ENCODE measurements around the gene CHST13. TPM values are rescaled to one million over a fixed set of nuclear protein-coding genes. Genes with fewer than 3 reads are reported as not detected.
"Not testable (repeated sequence)": the region's sequence is repeated elsewhere in the genome, so short reads cannot be mapped to it uniquely, and the experiment has no call there.

The CHST13 gene
- total RNA-seq, 2 donors from 2014 or later = 0.22 to 1.6 TPM

DNA sequence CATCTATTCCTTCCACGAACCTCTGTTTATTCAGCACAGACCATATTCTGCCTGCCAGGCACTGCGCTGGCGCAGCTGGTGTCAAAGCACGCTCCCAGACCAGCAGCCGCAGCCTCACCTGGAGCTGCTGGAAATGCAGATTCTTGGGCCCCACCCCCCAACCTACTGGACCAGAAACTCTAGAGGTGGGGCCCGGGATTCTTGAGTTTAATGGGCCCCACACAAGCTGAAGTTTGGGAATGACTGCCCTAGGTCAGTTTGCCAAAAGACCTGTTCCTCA is 7.0 kb downstream of the CHST13 start:
- Histone ChIP-seq H3K9ac (ENCODE audit: low read depth in 2 of 2, low read length in 2 of 2) (no peak overlapping the region), H3K27me3 (no peaks in the 10 kb centered on the region), H3K4me1 (no peaks in the 10 kb centered on the region), H3K4me3 (no peak overlapping the region), H3K9me3 (no peaks in the 10 kb centered on the region), H3K36me3 (no peaks in the 10 kb centered on the region), H3K27ac (no peak overlapping the region)
- DNase-seq = no peak
- intact Hi-C loops (cut with DNase I) = no loop called here
- TF ChIP-seq, protein P1, sequence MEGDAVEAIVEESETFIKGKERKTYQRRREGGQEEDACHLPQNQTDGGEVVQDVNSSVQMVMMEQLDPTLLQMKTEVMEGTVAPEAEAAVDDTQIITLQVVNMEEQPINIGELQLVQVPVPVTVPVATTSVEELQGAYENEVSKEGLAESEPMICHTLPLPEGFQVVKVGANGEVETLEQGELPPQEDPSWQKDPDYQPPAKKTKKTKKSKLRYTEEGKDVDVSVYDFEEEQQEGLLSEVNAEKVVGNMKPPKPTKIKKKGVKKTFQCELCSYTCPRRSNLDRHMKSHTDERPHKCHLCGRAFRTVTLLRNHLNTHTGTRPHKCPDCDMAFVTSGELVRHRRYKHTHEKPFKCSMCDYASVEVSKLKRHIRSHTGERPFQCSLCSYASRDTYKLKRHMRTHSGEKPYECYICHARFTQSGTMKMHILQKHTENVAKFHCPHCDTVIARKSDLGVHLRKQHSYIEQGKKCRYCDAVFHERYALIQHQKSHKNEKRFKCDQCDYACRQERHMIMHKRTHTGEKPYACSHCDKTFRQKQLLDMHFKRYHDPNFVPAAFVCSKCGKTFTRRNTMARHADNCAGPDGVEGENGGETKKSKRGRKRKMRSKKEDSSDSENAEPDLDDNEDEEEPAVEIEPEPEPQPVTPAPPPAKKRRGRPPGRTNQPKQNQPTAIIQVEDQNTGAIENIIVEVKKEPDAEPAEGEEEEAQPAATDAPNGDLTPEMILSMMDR (IDR thresholded peaks at IDR 0.05) = no peak

DNA sequence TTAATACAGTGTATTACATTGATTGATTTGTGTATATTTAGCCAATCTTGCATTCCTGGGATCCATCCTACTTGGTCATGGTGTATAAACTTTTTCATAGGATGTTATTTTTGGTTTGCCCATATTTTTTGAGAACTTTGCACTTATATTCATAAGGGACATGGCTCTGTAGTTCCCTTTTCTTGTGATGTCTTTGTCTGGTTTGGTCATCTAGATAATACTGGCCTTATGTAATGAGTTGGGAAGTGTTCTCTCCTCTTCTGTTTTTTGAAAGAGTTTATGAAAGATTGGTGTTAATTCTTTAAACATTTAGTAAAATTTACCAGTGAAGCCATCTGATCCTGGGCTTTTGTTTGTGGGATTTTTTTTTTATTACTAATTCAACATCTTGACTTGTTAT is 9.6 kb downstream of the CHST13 start:
- no peak for DNase-seq
- H3K36me3 ChIP-seq = no peaks in the 10 kb centered on the region
- H3K4me3 ChIP-seq = no peak overlapping the region
- no peak overlapping the region for H3K9ac ChIP-seq (ENCODE audit: low read depth in 2 of 2, low read length in 2 of 2)
- intact Hi-C loops (cut with DNase I) = no loop called here
- H3K4me1 ChIP-seq = no peaks in the 10 kb centered on the region
- TF ChIP-seq, protein P1 (IDR thresholded peaks at IDR 0.05) = no peak
- H3K27ac ChIP-seq = no peak overlapping the region
- H3K9me3 ChIP-seq = no peaks in the 10 kb centered on the region
- no peaks in the 10 kb centered on the region for H3K27me3 ChIP-seq

DNA sequence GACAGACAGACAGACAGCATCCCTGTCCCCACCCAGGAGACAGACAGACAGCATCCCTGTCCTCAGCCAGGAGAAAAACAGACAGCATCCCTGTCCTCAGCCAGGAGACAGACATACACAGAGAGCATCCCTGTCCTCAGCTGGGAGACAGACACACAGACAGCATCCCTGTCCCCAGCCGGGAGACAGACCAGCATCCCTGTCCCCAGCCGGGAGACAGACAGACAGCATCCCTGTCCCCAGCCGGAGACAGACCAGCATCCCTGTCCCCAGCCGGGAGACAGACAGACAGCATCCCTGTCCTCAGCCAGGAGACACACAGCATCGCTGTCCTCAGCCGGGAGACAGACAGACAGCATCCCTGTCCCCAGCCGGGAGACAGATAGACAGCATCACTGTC is 10.8 kb downstream of the CHST13 start:
- DNase-seq; H3K4me3 ChIP-seq; H3K9me3 ChIP-seq; intact Hi-C loops (cut with DNase I); H3K27me3 ChIP-seq; H3K27ac ChIP-seq; H3K36me3 ChIP-seq; H3K9ac ChIP-seq (ENCODE audit: low read depth in 2 of 2, low read length in 2 of 2); H3K4me1 ChIP-seq: not testable (repeated sequence)

DNA sequence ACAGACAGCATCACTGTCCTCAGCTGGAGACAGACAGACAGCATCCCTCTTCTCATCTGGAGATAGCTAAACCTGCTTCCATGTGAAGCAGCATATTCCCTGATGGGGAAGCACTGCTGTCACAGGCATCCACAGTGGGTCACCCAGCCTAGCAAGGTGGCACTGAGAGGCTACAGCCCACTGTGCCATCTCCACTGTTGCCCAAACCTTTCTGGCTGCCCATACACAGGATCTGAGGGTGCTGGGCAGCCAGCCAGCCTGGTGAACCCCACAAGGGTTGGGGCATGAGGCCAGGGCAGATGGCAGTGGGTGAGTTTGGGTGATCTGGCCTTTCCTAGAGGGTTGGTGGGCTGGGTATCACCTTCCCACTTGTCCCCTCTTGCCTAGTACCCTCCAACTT is 11.7 kb downstream of the CHST13 start:
- Histone ChIP-seq H3K27me3 (no peaks in the 10 kb centered on the region), H3K36me3 (no peaks in the 10 kb centered on the region)

DNA sequence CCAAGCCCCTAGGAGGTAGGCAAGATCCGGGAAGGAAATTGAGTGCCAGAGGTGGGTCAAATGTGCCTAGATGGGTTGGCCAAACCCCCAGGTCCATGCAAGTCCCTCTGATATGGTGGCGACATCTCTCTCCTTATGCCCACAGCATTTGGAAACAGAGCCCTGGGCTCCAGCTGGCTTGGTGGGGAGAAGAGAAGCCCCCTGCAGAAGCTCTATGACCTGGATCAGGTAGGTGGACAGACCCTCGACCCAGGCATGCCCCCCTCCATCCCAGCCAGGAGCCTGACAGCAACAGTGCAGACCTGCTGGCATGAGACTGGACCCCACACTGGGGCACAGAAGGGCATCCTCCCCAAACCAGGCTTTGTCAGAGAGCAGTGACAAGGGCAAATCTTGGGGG is 12.2 kb downstream of the CHST13 start:
- no peaks in the 10 kb centered on the region for H3K4me1 ChIP-seq
- intact Hi-C loops (cut with DNase I) = no loop called here
- no peaks in the 10 kb centered on the region for H3K36me3 ChIP-seq
- H3K27me3 ChIP-seq = no peaks in the 10 kb centered on the region
- no peak overlapping the region for H3K4me3 ChIP-seq
- H3K9me3 ChIP-seq = no peaks in the 10 kb centered on the region
- no peak overlapping the region for H3K9ac ChIP-seq (ENCODE audit: low read depth in 2 of 2, low read length in 2 of 2)
- H3K27ac ChIP-seq = no peak overlapping the region
- TF ChIP-seq, protein P1 (IDR thresholded peaks at IDR 0.05) = no peak
- no peak for DNase-seq

More for the DNA sequence above, 11.7 kb downstream of the CHST13 start:
- no peak for DNase-seq
- Histone ChIP-seq H3K9ac (ENCODE audit: low read depth in 2 of 2, low read length in 2 of 2) (no peak overlapping the region), H3K9me3 (no peaks in the 10 kb centered on the region), H3K4me3 (no peak overlapping the region), H3K4me1 (no peaks in the 10 kb centered on the region), H3K27ac (no peak overlapping the region)
- intact Hi-C loops (cut with DNase I) = no loop called here
- TF ChIP-seq, protein P1 (IDR thresholded peaks at IDR 0.05) = no peak

DNA sequence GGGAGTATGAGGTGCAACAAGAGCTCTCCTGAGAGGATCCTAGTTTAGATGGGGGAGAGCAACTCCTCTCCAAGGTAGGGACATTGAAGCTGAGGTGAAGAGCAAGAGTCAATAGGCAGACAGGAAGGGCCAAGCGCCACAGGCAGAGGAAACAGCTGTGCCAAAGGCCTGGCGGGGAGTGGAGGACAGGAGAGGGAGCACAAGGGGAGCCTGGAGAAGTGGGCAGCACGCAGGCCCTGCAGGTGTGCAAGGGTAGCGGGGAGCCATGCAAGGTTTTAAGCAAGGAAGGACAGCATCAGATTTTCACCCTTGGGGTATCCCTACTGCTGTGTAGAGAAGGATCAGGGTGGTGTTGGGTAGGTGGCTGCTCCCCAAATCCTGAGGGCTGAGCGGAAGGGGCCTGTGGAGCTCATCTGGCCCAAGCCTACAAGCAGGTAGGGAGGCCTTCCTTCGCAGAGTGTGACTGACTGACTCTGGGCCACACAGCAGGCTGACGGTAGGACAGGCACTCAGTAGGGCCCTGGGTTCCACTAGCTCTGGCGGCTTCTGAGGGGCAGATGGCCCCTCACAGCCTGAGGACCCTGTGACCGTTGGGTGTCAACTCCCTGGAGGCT is 13.3 kb downstream of the CHST13 start:
- DNase-seq = no peak
- H3K27me3 ChIP-seq = no peaks in the 10 kb centered on the region
- no peaks in the 10 kb centered on the region for H3K36me3 ChIP-seq
- TF ChIP-seq, protein P1 (IDR thresholded peaks at IDR 0.05) = no peak
- H3K9ac ChIP-seq (ENCODE audit: low read depth in 2 of 2, low read length in 2 of 2) = no peak overlapping the region
- no peaks in the 10 kb centered on the region for H3K9me3 ChIP-seq
- no peak overlapping the region for H3K27ac ChIP-seq
- H3K4me3 ChIP-seq = no peak overlapping the region
- no peaks in the 10 kb centered on the region for H3K4me1 ChIP-seq
- intact Hi-C loops (cut with DNase I) = no loop called here

Data from colonic mucosa (tissue), 4 donors.